Measurements from ENCODE around the gene LBX2.
"Not testable (repeated sequence)": the region's sequence is repeated elsewhere in the genome, so short reads cannot be mapped to it uniquely, and the experiment has no call there.

Gene LBX2

DNA sequence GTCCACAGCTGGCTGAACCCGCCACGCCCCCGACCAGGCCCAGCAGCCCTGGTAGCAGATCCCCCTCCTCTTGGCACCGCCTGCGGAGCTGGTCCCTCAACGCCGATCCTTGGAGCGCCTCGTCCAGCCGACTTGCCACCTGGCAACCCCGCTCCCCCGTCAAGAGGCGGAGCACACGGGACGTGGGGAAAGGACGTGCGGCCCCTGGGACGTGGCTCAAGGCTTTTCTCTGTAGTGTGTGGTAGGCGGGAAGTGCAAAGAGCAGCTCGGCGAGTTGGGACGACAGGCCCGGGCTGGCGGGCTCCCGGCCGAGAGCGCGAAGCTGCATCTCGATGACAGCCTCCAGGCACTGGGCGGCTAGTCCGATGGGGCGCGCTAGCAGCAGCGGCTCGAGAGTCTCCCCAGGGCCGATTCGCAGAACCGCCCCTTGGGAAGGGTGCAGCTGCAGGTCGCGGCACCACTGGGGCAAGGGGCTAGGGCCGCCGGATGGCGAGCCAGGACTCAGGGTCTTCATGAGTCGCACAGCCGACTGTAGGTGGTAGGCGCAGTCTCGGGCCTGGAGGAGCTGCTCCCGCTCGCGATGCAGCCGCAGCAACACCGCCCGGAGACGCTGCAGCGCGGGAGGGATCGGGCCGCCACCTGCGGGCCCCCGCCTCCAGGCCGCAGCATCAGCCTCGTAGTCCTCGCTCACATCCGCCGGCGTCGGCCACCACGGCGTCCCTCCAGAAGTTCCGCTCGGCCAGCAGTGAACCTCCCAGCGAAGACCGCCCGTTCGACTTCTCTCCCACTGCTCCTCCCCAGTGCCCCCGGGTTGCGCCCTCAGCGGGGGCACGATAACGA is 17.2 kb downstream of the LBX2 start:
- peak; percentile 67 for DNase-seq

DNA sequence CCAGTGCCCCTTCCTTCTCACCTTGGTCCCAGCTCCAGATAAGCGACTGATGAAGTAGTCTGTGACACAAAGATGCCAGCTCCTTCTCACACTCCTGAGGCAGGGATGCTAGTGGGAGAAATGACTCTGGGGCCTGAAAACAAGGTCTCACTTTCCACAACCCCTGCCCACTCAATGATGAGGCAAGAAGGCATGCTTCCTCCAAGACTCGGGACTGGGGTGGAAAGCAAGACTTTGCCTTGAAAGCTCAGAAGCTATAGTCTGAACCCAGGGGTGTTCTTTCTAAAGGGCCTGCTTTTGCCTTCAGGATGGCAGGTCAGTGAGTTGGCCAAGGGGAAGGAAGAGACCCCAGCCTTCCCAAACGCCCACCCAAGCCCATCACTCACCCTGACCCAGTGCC is 18.0 kb downstream of the LBX2 start:
- no peak for DNase-seq

DNA sequence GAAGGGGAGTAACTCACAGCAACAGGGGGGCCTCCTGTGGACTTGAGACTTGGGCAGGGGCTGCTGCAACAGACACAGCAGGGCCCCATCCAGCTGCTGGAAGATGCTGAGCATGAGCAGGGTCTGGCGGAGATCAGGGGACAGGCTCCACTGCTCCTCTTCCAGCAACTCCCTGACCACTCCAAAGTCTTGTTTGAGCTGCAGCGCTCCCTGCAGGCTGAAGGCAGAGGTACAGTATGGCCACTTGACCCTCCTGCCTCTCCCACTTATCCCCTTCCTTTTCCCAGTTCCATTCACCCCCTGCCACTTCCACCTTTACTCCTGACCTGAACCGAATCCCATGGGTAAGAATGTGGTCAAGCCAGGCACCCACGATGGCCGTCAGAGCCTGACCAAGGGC is 24.5 kb downstream of the LBX2 start:
- no peak for DNase-seq

DNA sequence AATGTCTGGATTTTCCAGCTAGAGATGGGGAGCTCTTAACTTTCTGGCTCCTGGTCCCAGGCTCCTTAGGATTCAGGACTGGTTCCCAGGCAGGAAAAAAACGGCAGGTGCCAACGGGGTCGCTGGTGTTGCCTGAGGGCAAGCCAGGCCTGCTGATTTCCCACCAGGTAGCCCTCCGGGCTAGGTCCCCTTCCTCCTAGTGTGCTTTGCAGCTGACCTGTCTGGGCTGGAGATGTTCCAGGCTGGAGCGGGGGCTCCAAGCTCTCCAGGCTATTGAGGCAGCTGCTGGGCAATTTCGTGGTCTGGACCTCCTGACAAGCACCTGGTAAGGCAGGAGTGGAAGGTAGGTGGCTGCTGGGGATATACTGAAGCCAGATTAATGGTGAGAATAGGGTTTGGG is 24.9 kb downstream of the LBX2 start:
- DNase-seq: no peak

DNA sequence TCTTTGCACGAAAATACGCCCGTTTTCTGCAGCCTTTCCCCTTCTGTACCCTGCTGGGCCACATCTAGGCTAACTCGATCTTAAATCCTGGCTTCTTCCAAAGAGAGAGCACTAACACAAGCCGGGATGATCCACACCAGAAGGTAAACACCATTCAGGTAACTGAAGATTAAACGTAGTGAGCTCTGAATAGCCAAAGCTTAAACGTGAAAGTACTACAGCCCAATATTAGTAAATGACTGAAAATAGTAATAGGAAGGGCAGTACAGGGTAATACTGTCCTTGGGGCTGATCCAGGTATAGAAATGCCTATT is 26.5 kb downstream of the LBX2 start:
- no peak for DNase-seq

DNA sequence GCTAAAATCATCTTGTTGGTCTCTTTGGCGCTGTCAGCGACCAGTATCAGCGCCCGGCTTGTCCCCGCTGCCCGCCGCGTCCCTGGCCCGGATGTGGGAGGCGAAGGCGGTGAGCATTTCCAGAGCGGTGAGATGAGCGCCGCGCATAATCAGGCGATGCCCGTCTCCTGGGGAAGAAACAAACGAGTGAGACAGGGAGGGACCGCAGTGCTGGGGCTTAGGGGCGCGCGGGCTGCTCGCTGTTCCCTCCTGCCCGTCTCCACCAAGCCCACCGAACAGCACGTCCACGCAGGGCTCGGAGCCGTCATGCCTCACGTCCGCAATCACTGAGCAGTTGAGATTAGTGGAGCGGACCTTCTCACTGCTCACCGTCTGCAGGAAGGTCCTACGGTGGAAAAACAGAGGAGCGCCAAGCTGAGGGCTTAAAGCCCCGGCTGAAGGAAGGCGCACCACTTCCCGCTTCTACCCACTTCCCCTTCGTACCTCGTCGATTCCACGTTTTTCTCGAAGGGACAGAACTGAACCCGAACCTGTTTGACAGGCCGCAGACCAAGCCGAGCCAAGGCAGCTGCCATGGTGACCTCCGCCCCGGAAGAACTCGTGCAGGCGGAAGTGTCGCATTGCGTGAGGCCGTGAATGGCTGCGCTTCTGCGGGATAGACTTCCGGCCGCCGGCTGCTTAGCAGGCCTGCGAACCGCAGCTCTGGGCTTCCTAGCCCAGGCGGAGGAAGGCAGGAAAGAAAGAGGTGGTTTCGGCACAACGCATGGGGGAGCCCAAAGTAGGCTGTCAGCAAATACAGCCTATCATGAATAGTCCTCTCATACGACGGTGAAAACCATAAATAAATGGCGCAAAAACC is 27.1 kb downstream of the LBX2 start, which contains the start of gene MRPL53:
Gene MRPL53, minus strand, starts transcription at position 595 of the 859 bp plus-strand sequence. Its CDS starts 20 bp downstream, at position 575.
- peak; percentile 96 for DNase-seq

DNA sequence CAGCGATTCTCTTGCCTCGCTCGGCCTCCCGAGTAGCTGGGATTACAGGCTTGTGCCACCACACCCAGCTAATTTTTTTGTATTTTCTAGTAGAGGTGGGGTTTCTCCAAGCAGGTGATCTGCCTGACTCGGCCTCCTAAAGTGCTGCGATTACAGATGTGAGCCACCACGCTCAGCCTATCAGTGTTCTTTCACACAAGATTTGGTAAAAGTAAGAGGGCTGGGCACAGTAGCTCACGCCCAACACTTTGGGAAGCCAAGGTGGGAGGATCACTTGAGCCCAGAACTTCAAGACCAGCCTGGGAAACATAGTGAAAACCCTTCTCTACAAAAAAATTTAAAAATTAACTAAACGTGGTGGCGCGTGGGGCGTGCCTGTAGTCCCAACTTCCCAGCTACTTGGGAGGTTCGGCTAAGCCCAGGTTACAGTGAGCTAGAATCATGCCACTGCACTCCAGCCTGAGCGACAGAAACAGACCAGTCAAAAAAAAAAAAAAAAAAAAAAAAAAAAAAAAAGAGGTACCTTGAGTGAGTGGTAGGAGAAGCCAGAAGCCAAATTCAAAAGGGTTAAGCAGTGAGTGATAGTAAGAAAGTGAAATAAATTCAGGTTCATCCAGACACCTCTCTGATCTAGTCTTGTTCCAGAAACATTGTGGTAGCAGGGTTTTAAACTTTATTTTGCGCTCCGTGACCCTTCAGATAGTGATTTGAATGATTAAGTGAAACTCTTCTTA is 27.9 kb downstream of the LBX2 start:
- no peak for DNase-seq

DNA sequence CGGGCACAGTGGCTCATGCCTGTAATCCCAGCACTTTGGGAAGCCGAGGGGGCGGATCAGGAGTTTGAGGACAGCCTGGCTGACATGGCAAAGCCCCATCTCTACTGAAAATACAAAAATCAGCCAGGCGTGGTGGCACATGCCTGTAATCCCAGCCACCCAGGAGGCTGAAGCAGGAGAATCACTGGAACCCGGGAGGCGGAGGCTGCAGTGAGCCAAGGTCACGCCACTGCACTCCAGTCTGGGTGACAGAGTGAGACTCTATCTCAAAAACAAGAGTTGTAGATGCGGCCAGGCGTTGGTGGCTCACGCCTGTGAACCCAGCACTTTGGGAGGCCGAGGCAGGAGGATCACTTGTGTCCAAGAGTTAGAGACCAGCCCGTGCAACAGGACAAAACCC is 28.7 kb downstream of the LBX2 start:
- not testable (repeated sequence) for DNase-seq

DNA sequence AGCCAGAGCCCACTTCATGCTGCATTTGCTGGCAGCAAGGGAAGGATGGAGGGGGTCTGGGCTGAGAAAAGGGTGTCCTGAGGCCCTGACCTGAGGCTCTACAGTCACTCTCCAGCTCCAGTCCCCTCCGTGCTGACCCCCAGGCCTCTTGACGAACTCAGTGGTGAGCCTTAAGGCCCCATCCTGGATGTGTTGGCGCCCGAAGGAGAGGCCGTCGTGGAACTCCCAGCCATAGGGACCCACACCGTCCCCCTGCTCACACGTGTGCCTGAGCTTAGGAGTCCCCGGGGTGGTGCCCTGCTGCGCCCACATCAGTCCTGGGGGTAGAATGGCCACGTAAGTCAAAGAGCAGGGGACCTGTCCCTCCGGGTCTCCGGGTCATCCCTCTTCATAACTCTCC is 35.0 kb downstream of the LBX2 start:
- DNase-seq: no peak

DNA sequence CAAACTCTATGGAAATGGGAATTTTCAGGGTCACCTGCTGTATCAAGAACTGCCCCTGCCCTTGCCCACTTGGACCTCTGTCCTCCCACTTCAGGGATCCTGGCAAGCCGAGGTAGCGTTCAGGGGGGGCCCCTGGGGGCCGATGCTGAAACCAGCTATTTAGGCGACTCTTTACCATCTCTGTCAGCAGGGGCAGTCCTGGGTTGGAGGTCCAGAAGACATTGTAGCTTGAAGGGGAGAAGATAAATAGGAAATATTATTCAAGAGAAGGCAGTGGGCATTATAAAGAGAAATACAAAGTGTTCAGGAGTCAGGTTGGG is 36.7 kb downstream of the LBX2 start:
- no peak for DNase-seq

DNA sequence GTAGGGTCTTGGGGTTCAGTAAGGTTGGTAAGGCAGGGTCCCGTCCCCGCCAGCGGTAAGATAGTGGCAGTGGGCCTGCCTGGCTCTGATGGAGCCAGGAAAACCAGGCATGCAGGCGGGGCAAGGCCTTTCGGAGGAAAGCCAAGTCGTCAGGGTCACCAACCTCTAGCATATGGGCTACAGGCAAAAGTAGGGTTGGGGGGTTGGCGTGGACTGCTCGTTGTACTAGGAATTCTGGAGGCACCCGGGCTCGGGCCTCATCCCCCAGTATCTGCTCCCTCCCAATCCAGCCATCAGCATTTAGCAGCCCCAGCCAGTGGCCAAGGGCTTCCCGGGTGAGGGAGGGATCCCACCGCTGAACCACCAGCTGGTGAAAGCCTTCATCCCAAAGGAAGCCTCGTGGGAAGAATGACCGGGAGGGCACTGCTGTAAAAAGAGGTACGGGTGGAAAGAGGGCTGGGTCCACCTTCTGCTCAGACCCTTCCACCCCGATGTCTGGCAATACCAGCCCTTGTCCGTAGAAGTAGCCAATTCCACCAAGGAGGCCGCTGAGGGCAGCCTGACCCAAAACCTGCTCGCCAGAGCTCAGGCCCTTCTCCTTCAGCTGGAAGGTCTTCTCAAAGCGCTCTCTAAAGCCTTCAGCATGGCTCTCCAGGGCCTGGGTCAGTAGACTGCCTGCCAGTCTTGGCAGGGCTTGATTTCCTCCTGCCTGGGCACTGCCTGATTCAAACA is 37.2 kb downstream of the LBX2 start:
- DNase-seq: no peak

DNA sequence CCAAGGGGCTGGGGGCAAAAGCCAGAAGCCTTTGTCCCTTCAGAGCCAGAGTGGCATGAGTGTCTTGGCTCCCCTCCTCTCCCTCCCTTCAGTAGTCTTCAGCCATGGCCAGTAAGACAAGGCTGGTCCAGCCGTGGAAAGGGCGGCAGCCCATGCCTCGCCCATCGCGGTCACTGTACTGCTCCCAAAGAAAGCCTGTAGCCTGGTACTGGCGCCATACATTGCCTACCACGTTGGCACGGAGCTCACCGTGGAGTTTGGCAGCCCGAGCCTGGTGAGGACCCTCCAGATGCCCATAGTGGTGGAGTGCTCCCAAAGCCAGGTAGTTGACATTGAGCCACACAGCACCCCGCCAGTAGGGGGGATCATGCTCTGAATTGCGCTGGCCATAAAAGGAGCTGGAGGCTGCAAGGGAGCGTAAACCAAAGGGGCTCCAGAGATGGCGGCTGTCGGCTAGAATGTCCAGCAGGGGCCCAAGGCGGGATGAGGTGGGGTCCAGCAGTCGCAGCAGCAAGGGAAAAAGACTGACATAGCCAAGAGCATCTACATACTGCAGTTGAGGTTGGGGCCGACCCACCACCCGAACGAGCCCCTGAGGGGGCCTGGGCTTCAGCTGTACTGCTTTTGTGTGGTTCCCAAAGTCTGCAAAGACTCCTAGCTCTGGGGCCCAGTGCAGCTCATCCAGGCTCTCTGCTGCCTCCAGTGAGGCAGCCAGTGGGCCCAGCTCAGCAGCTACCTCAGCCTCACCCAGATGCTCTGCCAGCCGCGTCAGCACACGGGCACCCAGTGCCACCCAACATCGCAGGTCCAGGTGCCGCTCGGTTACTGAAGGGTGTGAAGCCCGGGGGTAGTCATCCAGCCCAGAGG is 38.0 kb downstream of the LBX2 start:
- no peak for DNase-seq

DNA sequence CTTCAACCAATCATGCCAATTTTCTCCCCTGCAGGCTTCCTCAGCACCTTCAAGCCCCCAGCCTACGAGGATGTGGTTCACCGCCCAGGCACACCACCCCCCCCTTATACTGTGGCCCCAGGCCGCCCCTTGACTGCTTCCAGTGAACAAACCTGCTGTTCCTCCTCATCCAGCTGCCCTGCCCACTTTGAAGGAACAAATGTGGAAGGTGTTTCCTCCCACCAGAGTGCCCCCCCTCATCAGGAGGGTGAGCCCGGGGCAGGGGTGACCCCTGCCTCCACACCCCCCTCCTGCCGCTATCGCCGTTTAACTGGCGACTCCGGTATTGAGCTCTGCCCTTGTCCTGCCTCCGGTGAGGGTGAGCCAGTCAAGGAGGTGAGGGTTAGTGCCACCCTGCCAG is 39.2 kb downstream of the LBX2 start:
- not testable (repeated sequence) for DNase-seq

DNA sequence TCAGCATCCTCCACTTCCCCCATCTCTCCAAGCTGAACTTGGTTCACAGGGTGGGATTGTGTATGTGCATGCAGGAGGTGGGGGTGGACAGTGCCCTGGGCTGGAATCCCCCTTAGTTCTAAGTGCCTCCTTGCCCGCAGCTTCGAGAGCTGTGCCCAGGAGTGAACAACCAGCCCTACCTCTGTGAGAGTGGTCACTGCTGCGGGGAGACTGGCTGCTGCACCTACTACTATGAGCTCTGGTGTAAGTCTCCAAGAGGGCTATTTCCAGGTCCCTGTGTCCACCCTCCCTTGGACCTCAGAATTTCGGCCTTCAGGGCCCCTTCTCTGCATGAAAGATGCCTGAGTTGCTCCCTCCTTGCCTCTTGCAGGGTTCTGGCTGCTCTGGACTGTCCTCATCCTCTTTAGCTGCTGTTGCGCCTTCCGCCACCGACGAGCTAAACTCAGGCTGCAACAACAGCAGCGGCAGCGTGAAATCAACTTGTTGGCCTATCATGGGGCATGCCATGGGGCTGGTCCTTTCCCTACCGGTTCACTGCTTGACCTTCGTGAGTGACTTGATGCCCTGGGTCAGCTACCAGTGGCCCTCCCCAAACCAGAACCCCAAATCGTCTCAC is 39.8 kb downstream of the LBX2 start:
- not testable (repeated sequence) for DNase-seq

DNA sequence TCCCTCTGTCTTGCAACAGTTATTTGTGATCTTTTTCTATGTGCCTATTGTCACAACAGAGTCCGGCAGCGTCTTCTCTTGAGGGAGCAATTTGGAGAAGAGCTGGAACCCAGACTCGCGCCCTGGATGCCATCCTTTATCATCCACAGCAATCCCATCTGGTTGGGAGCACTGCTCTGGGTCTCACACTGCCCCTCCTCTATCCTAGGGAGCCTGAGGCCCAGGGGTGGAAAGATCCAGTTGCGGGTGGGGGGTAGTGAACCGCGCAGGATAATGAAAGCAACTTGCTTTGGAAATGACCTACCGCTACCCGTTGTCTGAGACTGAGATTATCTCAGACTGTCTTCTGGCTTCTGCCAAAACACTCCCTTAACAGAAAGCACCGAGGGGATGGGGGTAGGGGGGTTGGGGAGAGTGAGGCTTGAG is 40.5 kb downstream of the LBX2 start:
- DNase-seq: no peak

DNA sequence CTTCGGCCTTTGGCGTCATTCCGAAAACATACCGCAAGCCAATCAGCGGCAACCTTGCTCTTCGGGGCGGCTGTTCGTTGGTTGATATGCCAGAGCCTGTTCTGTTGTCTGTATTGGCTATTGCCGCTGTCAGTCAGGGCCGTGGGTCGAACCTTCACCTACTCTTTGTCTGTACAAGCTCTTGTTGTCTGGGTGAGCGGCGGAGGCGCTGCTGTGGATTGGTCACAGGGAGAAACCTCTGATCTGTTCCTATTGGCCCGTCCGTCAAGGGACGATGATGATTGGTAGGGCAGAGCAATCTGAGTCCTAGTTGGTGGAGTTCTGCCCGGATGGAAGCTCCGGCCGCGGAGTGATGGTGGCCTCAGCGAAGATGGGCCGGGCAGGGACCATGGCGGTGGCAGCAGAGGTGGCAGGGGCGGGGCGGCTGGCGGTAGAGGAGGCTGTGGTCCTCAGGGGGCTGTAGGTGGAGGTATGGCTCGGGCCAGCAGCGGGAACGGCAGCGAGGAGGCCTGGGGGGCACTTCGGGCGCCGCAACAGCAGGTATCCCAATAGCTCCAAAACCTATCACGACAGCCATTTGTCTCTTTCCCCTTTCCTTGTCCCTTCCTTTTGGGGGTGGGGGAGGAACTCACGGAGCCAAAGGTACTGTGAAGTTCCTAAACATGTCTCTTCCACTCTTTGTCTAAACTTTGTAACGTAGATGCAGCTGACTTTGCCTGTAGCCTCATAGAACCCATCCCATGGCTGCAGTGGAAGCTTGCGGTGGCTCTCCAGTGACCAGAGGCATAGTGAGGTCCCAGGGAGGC is 41.1 kb downstream of the LBX2 start, which contains the start of gene WBP1:
Gene WBP1, plus strand, starts transcription at position 307 of the 806 bp plus-strand sequence. Its CDS starts 165 bp downstream, at position 472.
- DNase-seq: peak; percentile 100

DNA sequence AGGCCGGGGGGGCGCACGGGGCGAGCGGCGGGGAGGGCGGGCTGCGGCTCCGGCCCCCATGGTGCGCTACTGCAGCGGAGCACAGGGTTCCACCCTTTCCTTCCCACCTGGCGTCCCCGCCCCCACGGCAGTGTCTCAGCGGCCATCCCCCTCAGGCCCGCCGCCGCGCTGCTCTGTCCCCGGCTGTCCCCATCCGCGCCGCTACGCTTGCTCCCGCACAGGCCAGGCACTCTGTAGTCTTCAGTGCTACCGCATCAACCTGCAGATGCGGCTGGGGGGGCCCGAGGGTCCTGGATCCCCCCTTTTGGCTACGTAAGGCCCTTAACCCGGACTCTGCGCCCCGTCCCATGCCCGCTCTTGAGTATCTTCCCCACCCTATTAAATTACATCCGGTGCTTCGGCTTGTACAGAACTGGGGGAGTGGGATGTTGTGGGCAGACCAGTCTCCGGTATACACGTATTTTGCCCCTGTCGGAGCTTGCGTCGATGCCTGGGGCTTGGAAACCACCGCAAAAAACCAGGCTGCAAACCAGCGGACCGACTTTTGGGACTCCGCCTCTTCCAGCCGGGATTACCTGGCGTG is 41.8 kb downstream of the LBX2 start:
- peak; percentile 86 for DNase-seq

DNA sequence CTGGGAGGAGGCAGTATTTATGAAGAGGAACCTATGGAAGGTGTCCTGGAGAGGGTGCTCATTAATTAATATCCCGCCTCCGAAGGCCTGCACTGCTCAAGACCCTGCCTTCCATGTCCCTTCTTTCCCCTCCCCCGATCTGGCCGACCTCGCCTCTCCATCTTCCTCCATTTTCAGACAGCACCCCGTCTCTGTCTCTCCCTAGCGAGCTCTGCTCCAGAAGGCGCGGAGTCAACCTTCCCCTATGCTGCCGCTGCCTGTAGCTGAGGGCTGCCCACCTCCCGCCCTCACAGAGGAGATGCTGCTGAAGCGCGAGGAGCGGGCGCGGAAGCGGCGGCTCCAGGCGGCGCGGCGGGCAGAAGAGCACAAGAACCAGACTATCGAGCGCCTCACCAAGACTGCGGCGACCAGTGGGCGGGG is 42.3 kb downstream of the LBX2 start:
- no peak for DNase-seq

DNA sequence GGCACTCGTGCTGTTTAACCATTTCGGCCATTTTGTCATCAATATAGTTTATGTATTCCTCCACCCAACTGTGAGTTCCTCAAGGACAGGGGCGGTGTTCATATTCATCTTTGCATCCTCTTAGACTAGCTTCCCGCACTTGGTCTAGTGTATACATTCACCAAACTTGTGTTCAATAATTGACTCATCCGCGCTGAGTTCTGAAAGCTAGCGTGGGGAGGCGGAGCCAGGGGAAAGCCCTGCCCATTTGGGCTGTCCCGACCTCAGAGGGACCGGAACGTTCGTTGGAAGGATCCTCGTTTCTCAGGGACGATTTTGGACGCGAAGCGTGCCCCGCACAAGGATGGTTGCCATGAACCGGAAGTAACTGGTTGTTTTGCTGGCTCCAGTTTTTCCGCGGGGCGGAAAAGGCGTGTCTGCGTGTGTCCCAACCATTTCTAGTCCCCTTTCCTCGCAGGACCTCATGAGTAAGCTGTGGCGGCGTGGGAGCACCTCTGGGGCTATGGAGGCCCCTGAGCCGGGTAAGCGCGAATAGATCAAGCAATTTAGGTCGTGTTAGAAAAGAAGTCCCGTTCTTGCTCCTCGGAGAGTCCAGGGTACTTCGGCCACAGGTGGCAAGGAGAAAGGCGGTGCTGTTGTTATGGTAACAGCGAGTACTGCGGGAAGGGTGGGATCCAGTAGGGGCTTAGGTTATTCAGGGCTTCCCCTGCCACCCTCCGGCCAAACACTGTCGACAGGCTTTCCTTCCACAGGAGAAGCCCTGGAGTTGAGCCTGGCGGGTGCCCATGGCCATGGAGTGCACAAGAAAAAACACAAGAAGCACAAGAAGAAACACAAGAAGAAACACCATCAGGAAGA is 44.5 kb downstream of the LBX2 start, which contains the start of gene INO80B:
Gene INO80B, plus strand, starts transcription at position 434 of the 858 bp plus-strand sequence. Its CDS starts 30 bp downstream, at position 464.
- DNase-seq: peak; percentile 99

Measured in CD4-positive, alpha-beta T cell treated with Interleukin-10 for 1 hour (primary cell).